HepG2 (cell line): ENCODE measurements around the gene LTB4R. TPM values are rescaled to one million over a fixed set of nuclear protein-coding genes. Genes with fewer than 3 reads are reported as not detected.

Experiments used
- ATAC-seq: fragments of 200-7000 bp; cut with Tn5 transposase; 3 replicates; pipeline ENCODE4 v1.9.1; 2020; ENCODE audit warnings: mild to moderate bottlenecking, moderate library complexity
- BruUV-seq: library from RNA; stranded (reverse); fragments of 400-500 nt; replicated peaks from 2 replicates; lab custom pipeline; 2021; lab: Mats Ljungman, UMichigan
- CTCF ChIA-PET: fragments of 300-600 bp; formaldehyde crosslinking; extraction: SDS; loops from one replicate; lab custom pipeline; 2021; ENCODE audit warnings: low total read pairs, inconsistent platforms, low intra/inter-chr PET ratio; lab: Yijun Ruan, JAX
- POLR2A ChIA-PET: fragments of 350-600 bp; sonication (Branson Sonifier 250); formaldehyde crosslinking; loops from one replicate; lab custom pipeline; 2020; ENCODE audit warnings: antibody characterized with exemption, inconsistent platforms; lab: Yijun Ruan, JAX
- DNase-seq: peaks from one replicate; pipeline ENCODE4 v3.0.0-alpha.2; 2015; ENCODE audit warnings: low spot score
- FAIRE-seq: peaks from 3 replicates; lab custom pipeline; 2011; peaks lifted over from hg19 to GRCh38; lab: Jason Lieb, UNC
- H2AFZ ChIP-seq: one replicate; pipeline ENCODE4 v1.6.1; 2011; ENCODE audit warnings: low read length, inconsistent platforms
- H3K27ac ChIP-seq: fragments of 300-600 bp; 3 replicates; pipeline ENCODE4 v1.8.0; 2011; ENCODE audit warnings: mixed run types, mild to moderate bottlenecking, mixed read lengths, low read length, inconsistent platforms; ENCODE audit not compliant: insufficient read depth; ENCODE audit errors: extremely low read length
- H3K27me3 ChIP-seq, 2 experiments: fragments of 200-600 bp in 1 of 2; 2 replicates in 1 of 2; 3 replicates in 1 of 2; pipeline versions ENCODE4 v1.6.0 to v1.8.0; 2011; ENCODE audit warnings: low read length in 2 of 2, mild to moderate bottlenecking in 2 of 2, moderate library complexity in 2 of 2, inconsistent platforms in 1 of 2; ENCODE audit not compliant: insufficient read depth in 2 of 2, control insufficient read depth in 1 of 2
- H3K36me3 ChIP-seq, 2 experiments: fragments of 200-600 bp in 1 of 2; replicated peaks in 1 of 2; 2 replicates in 1 of 2; 3 replicates in 1 of 2; pipeline versions ENCODE4 v1.5.1 to v1.8.0; 2011; ENCODE audit warnings: low read length in 2 of 2, inconsistent platforms in 1 of 2; ENCODE audit not compliant: insufficient read depth in 2 of 2, control insufficient read depth in 1 of 2
- H3K4me1 ChIP-seq: 2 replicates; pipeline ENCODE4 v1.5.1; 2012; ENCODE audit warnings: low read length, inconsistent platforms; ENCODE audit not compliant: insufficient read depth
- H3K4me2 ChIP-seq: 2 replicates; pipeline ENCODE4 v1.6.0; 2011; ENCODE audit warnings: low read depth, low read length, inconsistent platforms
- H3K4me3 ChIP-seq, 3 experiments: fragments of 200-600 bp in 1 of 3; sonication (generic), shearing (Covaris generic) in 1 of 3; replicated peaks in 1 of 3; 2 replicates each; pipeline ENCODE4 v1.5.1; 2011 to 2016; ENCODE audit warnings: low read length in 3 of 3, inconsistent platforms in 2 of 3, low read depth in 2 of 3, mild to moderate bottlenecking in 2 of 3, control low read depth in 1 of 3, mixed read lengths in 1 of 3; ENCODE audit not compliant: insufficient read depth in 1 of 3
- H3K79me2 ChIP-seq: one replicate; pipeline ENCODE4 v1.6.1; 2011; ENCODE audit warnings: low read length, inconsistent platforms; ENCODE audit not compliant: insufficient read depth
- H3K9ac ChIP-seq: 2 replicates; pipeline ENCODE4 v1.6.0; 2011; ENCODE audit warnings: mild to moderate bottlenecking, low read depth, low read length, inconsistent platforms; ENCODE audit not compliant: insufficient read depth
- H3K9me3 ChIP-seq: 2 replicates; pipeline ENCODE4 v1.5.1; 2012; ENCODE audit warnings: mild to moderate bottlenecking, low read length
- H4K20me1 ChIP-seq: 2 replicates; pipeline ENCODE4 v1.6.0; 2011; ENCODE audit warnings: inconsistent platforms, mild to moderate bottlenecking, low read length, moderate library complexity; ENCODE audit not compliant: insufficient read depth
- CEBPB ChIP-seq: IDR thresholded peaks from 2 replicates; pipeline ENCODE4 v1.6.1; 2011; ENCODE audit warnings: low read depth, low read length, improper control_type of control experiment, borderline replicate concordance
- CREB1 ChIP-seq, 2 experiments: fragments of 450-650 bp in 1 of 2; IDR thresholded peaks; 2 replicates each; pipeline ENCODE4 v1.6.1; 2016 to 2017; ENCODE audit warnings: control low read depth in 1 of 2, mild to moderate bottlenecking in 1 of 2, missing compliant biosample characterization in 1 of 2, missing genetic modification characterization in 1 of 2
- ERF ChIP-seq: IDR thresholded peaks from 2 replicates; pipeline ENCODE4 v1.6.1; 2018; ENCODE audit warnings: missing biosample characterization, missing genetic modification reagents
- ETV5 ChIP-seq: IDR thresholded peaks from 2 replicates; pipeline ENCODE4 v1.6.1; 2018; ENCODE audit warnings: missing biosample characterization, missing genetic modification reagents, inconsistent platforms, borderline replicate concordance
- MIER3 ChIP-seq: IDR thresholded peaks from 2 replicates; pipeline ENCODE4 v1.6.1; 2016; ENCODE audit warnings: missing compliant biosample characterization, borderline replicate concordance
- ZBTB20 ChIP-seq: sonication (generic); formaldehyde crosslinking; IDR thresholded peaks from 2 replicates; pipeline ENCODE4 v1.8.1; 2023; ENCODE audit warnings: missing genetic modification reagents, low read depth, mild to moderate bottlenecking, borderline replicate concordance
- ZBTB38 ChIP-seq: sonication (generic); formaldehyde crosslinking; IDR thresholded peaks from 2 replicates; pipeline ENCODE4 v1.5.1; 2020; ENCODE audit warnings: mild to moderate bottlenecking, missing genetic modification reagents
- ZFP41 ChIP-seq: sonication (generic); formaldehyde crosslinking; IDR thresholded peaks from 2 replicates; pipeline ENCODE4 v1.4.0; 2020; ENCODE audit warnings: mild to moderate bottlenecking, missing genetic modification reagents, borderline replicate concordance
- ZNF432 ChIP-seq: sonication (generic); formaldehyde crosslinking; IDR thresholded peaks from 2 replicates; pipeline ENCODE4 v1.5.0; 2020; ENCODE audit warnings: missing genetic modification reagents, mild to moderate bottlenecking, borderline replicate concordance
- ZNF607 ChIP-seq: sonication (generic); formaldehyde crosslinking; IDR thresholded peaks from 2 replicates; pipeline ENCODE4 v1.5.1; 2020; ENCODE audit warnings: missing genetic modification reagents, mild to moderate bottlenecking, borderline replicate concordance
- ZNF75D ChIP-seq: sonication (generic); formaldehyde crosslinking; IDR thresholded peaks from 2 replicates; pipeline ENCODE4 v1.8.1; 2023; ENCODE audit warnings: missing genetic modification reagents, mild to moderate bottlenecking, borderline replicate concordance
- ZNF768 ChIP-seq: sonication (generic); formaldehyde crosslinking; IDR thresholded peaks from 2 replicates; pipeline ENCODE4 v1.4.0; 2020; ENCODE audit warnings: missing genetic modification reagents
- ZNF788 ChIP-seq: sonication (generic); formaldehyde crosslinking; IDR thresholded peaks from 2 replicates; pipeline ENCODE4 v1.5.0; 2020; ENCODE audit warnings: mild to moderate bottlenecking, missing genetic modification reagents, borderline replicate concordance
- WGBS: methylation state at CpG from one replicate; pipeline ENCODE4 v1.1.6; 2017; ENCODE audit warnings: low lambda C conversion rate; 5-methylcytosine and 5-hydroxymethylcytosine counted together
- in situ Hi-C: cut with HindIII; loops from 2 replicates; pipeline ENCODE4 v1.10.0; 2017; ENCODE audit warnings: low pct_unique_long_range_greater_than_20kb; ENCODE audit not compliant: extremely low pct_ligation_motif_present
- intact Hi-C: fragments of 100-400 bp; cut with micrococcal nuclease; formaldehyde crosslinking; loops from one replicate; pipeline ENCODE4 v1.10.0; 2022; ENCODE audit not compliant: unreplicated experiment
- polyA plus RNA-seq, 8 experiments: library from polyadenylated mRNA; depleted of rRNA in 3 of 8; stranded (reverse) in 7 of 8; unstranded in 1 of 8; fragments of >200 nt; fragmentation: Illumina TruSeq in 4 of 8; extraction: Trizol in 4 of 8; gene quantifications; 2 replicates each; pipeline versions ENCODE4 v1.2.1 to v1.2.3, GENCODE V29; 2011 to 2016; ENCODE audit warnings: low read depth in 4 of 8, missing spikeins in 1 of 8, mixed read lengths in 1 of 8; ENCODE audit not compliant: insufficient read depth in 1 of 8
- total RNA-seq, 5 experiments: library from RNA; depleted of rRNA; stranded (reverse); fragments of >200 nt; fragmentation: Illumina TruSeq; extraction: Trizol; gene quantifications; 2 replicates each; pipeline ENCODE4 v1.2.3, GENCODE V29; 2016; ENCODE audit warnings: low read depth in 1 of 5
- TF ChIP-seq, protein P1 (sequence below): sonication (generic); formaldehyde crosslinking; IDR thresholded peaks from 2 replicates; pipeline ENCODE4 v1.8.1; 2023; ENCODE audit warnings: missing genetic modification reagents, inconsistent platforms, borderline replicate concordance

Gene LTB4R
- total and polyA plus RNA-seq, 2 of the 13 experiments (the other 11 are each of a cell fraction or from before 2014, with no cell fraction given) = 3.2 to 8.2 TPM

DNA sequence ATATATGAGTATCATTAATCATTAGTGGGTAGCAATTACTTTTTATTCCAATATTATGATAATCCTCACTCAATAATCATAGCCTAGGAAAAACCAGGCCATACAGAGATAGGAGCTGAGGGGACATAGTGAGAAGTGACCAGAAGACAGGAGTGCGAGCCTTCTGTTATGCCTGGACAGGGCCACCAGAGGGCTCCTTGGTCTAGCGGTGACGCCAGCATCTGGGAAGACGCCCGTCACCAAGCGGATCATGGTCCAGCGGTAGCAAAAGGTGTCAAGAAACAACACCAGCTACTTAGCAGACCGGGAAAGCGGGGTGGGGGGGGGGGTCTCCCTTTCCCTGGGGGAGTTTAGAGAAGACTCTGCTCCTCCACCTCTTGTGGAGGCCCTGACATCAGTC, 16.6 kb downstream of the LTB4R start (continued):
- peak; percentile 59; the same call in 1 of the 2 replicates for TF ChIP-seq MIER3 (CRISPR knock-in tag)

DNA sequence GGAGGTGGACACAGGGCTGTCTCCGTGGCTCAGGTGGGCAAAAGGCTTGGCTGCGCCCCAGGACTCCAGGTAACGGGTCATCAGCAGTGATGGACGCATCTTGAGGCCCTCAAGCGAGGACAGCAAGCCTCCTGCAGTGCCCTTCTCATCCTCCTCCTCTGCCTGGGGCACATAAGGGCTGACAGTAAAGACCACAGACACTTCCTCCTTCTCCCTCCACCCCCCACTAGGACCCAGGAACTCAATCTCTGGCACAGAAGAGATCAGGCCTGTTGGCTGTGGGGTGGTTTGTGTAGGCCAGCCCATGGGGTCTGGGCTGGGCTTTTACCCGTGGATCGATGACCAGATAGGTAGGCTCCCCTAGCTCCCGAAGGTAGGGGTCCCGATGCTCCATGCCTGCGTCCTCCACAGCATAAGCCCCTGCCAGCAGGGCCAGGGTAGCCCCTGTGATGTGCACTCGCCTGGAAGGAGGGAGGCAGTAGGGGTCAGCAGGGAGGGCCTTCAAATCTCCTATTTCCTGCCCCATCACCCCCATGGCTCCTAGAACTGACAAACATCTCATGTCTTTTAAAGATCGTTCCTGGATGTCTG, 17.9 kb downstream of the LTB4R start:
- no peaks in the 10 kb centered on the region for H3K36me3 ChIP-seq
- H3K27ac ChIP-seq = no peak overlapping the region
- peaks cover 34% of the 10 kb centered on the region for H3K4me1 ChIP-seq
- ATAC-seq = no peak
- TF ChIP-seq ZNF788 (no peak), ZNF607 (CRISPR knock-in tag) (0 out of 2 replicates have a peak, but pooled peaks have one; percentile 21)
- TF ChIP-seq, all 625 proteins: peak for 1
- FAIRE-seq (no peak), DNase-seq (no peak)
- no peak overlapping the region for H2AFZ ChIP-seq
- H3K4me2 ChIP-seq = no peak overlapping the region
- ChIA-PET POLR2A (interaction anchor here (0.9 to 3.1 kb wide), 5 partner anchors 86 to 134 kb away, joined by 3 to 14 read pairs (median 4); partner anchors contain the start of genes CBLN3, KHNYN, TINF2 and TM9SF1), CTCF (interaction anchor here (10.2 kb wide), 1 partner anchor 105 kb away, joined by 235 read pairs; the partner anchor contains the start of genes CBLN3 and KHNYN)
- H3K79me2 ChIP-seq = no peaks in the 10 kb centered on the region
- intact Hi-C loops (no loop called here), in situ Hi-C loops (no loop called here)
- no peak overlapping the region for H3K9ac ChIP-seq
- H3K27me3 ChIP-seq = peaks cover 31 to 80% of the 10 kb centered on the region in 2 experiments
- no TSS peak for BruUV-seq
- H3K4me3 ChIP-seq = no peak overlapping the region
- no peaks in the 10 kb centered on the region for H3K9me3 ChIP-seq
- 14% methylated on average over 12 of the region's 12 CpGs for WGBS
- H4K20me1 ChIP-seq = no peaks in the 10 kb centered on the region

DNA sequence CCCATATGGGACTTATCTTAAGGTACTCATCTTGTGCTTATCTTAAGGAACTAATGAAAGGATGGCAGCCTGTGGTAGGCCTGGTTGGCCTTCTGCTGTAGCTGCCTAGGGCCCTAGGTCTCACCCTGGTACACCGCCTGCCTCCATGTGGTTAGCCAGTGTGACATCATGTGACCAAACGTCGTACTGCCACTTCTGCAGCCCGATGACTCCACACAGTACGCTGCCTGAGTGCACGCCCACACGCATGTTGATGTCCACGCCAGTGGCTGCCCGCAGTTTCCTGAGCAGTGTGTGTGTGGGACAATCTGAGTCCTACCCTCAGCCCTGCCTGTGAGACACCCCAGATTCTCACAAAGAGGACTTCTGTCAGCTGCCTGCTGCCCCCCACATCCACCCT, 18.4 kb downstream of the LTB4R start:
- FAIRE-seq (no peak), DNase-seq (no peak), ATAC-seq (no peak)
- no peaks in the 10 kb centered on the region for H3K9me3 ChIP-seq
- no peak overlapping the region for H3K27ac ChIP-seq
- POLR2A ChIA-PET = interaction anchor here (0.9 to 3.1 kb wide), 5 partner anchors 87 to 134 kb away, joined by 3 to 14 read pairs (median 4); partner anchors contain the start of genes CBLN3, KHNYN, TINF2 and TM9SF1
- in situ Hi-C loops = loop anchor here (5.0 kb wide), 1 partner anchor 103 kb away; no protein-coding TSS in a partner anchor
- H3K79me2 ChIP-seq = no peaks in the 10 kb centered on the region
- peaks cover 32 to 82% of the 10 kb centered on the region in 2 experiments for H3K27me3 ChIP-seq
- H4K20me1 ChIP-seq = no peaks in the 10 kb centered on the region
- H3K4me1 ChIP-seq = peaks cover 31% of the 10 kb centered on the region
- WGBS = 50% methylated on average over 9 of the region's 9 CpGs
- H3K4me3 ChIP-seq = no peak overlapping the region
- H3K4me2 ChIP-seq = no peak overlapping the region
- H3K36me3 ChIP-seq = no peaks in the 10 kb centered on the region
- H2AFZ ChIP-seq = no peak overlapping the region
- intact Hi-C loops = loop anchor here (5.0 kb wide), 1 partner anchor 1562 kb away; the partner anchor contains the start of gene OXA1L
- no TSS peak for BruUV-seq
- CTCF ChIA-PET = interaction anchor here (10.2 kb wide), 1 partner anchor 104 kb away, joined by 235 read pairs; the partner anchor contains the start of genes CBLN3 and KHNYN
- no peak overlapping the region for H3K9ac ChIP-seq
- TF ChIP-seq ERF (CRISPR knock-in tag) (no peak), ZBTB38 (CRISPR knock-in tag) (0 out of 2 replicates have a peak, but pooled peaks have one; percentile 41), CEBPB (no peak), ZFP41 (CRISPR knock-in tag) (no peak), ZNF768 (0 out of 2 replicates have a peak, but pooled peaks have one; percentile 27), ZNF432 (CRISPR knock-in tag) (no peak), ZBTB20 (CRISPR knock-in tag) (no peak), ETV5 (CRISPR knock-in tag) (no peak), CREB1 (IDR thresholded peaks at IDR 0.05) (peak; percentile 47), CREB1 (CRISPR knock-in tag; IDR thresholded peaks at IDR 0.05) (no peak), ZNF75D (CRISPR knock-in tag) (no peak)
- TF ChIP-seq, protein P1, sequence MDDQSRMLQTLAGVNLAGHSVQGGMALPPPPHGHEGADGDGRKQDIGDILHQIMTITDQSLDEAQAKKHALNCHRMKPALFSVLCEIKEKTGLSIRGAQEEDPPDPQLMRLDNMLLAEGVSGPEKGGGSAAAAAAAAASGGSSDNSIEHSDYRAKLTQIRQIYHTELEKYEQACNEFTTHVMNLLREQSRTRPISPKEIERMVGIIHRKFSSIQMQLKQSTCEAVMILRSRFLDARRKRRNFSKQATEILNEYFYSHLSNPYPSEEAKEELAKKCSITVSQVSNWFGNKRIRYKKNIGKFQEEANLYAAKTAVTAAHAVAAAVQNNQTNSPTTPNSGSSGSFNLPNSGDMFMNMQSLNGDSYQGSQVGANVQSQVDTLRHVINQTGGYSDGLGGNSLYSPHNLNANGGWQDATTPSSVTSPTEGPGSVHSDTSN (CRISPR knock-in tag) = no peak
